GM18951 (cell line): ENCODE measurements around the gene SLC26A2.
"Not testable (repeated sequence)": the region's sequence is repeated elsewhere in the genome, so short reads cannot be mapped to it uniquely, and the experiment has no call there.

Experiments
- POLR2A ChIP-seq: IDR thresholded peaks from 4 replicates; pipeline ENCODE4 v1.6.1; 2011; ENCODE audit warnings: mild to moderate bottlenecking; ENCODE audit not compliant: insufficient read length, insufficient read depth; ENCODE audit errors: extremely low read depth
- in situ Hi-C: fragments of 300-500 bp; cut with MboI; formaldehyde crosslinking; loops from one replicate; pipeline ENCODE4 v1.12.0; 2022; ENCODE audit warnings: low sequenced_read_pairs, mixed read lengths, inconsistent platforms; ENCODE audit not compliant: unreplicated experiment

The SLC26A2 gene

GRCh38 chr5:150013931-150014330, 53.4 kb downstream of the SLC26A2 start:
- in situ Hi-C loops, result no loop called here
- no peak for TF ChIP-seq POLR2A

- in situ Hi-C loops, result no loop called here
- TF ChIP-seq POLR2A, result no peak
Measured at GRCh38 chr5:150014456-150014855, 53.9 kb downstream of the SLC26A2 start.

GRCh38 chr5:150015415-150015814, 54.9 kb downstream of the SLC26A2 start:
- no peak for TF ChIP-seq POLR2A
- in situ Hi-C loops, result no loop called here

GRCh38 chr5:150016537-150016936, 56.0 kb downstream of the SLC26A2 start:
- no peak for TF ChIP-seq POLR2A
- in situ Hi-C loops, result no loop called here

GRCh38 chr5:150017226-150018005, 56.9 kb downstream of the SLC26A2 start:
- in situ Hi-C loops, result no loop called here
- no peak for TF ChIP-seq POLR2A

GRCh38 chr5:150020249-150020648, 59.7 kb downstream of the SLC26A2 start:
- TF ChIP-seq POLR2A, result no peak
- in situ Hi-C loops, result no loop called here

- no peak for TF ChIP-seq POLR2A
Measured at GRCh38 chr5:150021491-150022157, 61.1 kb downstream of the SLC26A2 start.

GRCh38 chr5:150022158-150022531, 61.6 kb downstream of the SLC26A2 start:
- no peak for TF ChIP-seq POLR2A
- in situ Hi-C loops, result no loop called here

More at GRCh38 chr5:150021491-150022157, 61.1 kb downstream of the SLC26A2 start:
- in situ Hi-C loops, result no loop called here

GRCh38 chr5:150022681-150023080, 62.1 kb downstream of the SLC26A2 start:
- in situ Hi-C loops, result no loop called here
- TF ChIP-seq POLR2A, result no peak

GRCh38 chr5:150023136-150023535, 62.6 kb downstream of the SLC26A2 start:
- no peak for TF ChIP-seq POLR2A
- in situ Hi-C loops, result no loop called here

- in situ Hi-C loops, result no loop called here
Measured at GRCh38 chr5:150024346-150024984, 63.9 kb downstream of the SLC26A2 start.

GRCh38 chr5:150026682-150027172, 66.2 kb downstream of the SLC26A2 start:
- TF ChIP-seq POLR2A, result no peak
- in situ Hi-C loops, result no loop called here

More at GRCh38 chr5:150024346-150024984, 63.9 kb downstream of the SLC26A2 start:
- no peak for TF ChIP-seq POLR2A

GRCh38 chr5:150028047-150028446, 67.5 kb downstream of the SLC26A2 start:
- in situ Hi-C loops, result not testable (repeated sequence)

GRCh38 chr5:150033334-150033733, 72.8 kb downstream of the SLC26A2 start:
- in situ Hi-C loops, result no loop called here
- no peak for TF ChIP-seq POLR2A

- in situ Hi-C loops, result no loop called here
- TF ChIP-seq POLR2A, result no peak
Measured at GRCh38 chr5:150034662-150035061, 74.1 kb downstream of the SLC26A2 start.
